ENCODE measurements around the gene NOPCHAP1. TPM values are rescaled to one million over a fixed set of nuclear protein-coding genes. Genes with fewer than 3 reads are reported as not detected.
"Not testable (repeated sequence)": the region's sequence is repeated elsewhere in the genome, so short reads cannot be mapped to it uniquely, and the experiment has no call there.

Gene NOPCHAP1
- total RNA-seq, 4 donors from 2014 or later = 3.3 to 6.9 (median 4.5) TPM

- H3K27ac ChIP-seq = no peak overlapping the region
- TF ChIP-seq EP300 (IDR thresholded peaks at IDR 0.05) (no peak), CTCF (IDR thresholded peaks at IDR 0.05) (no peak), POLR2A (IDR thresholded peaks at IDR 0.05) (no peak), POLR2AphosphoS5 (IDR thresholded peaks at IDR 0.05) (no peak)
Observed at GRCh38 chr12:104974626-104975290, 11.4 kb upstream of the NOPCHAP1 start.

GRCh38 chr12:104975587-104976343 is 10.4 kb upstream of the NOPCHAP1 start:
- TF ChIP-seq CTCF (IDR thresholded peaks at IDR 0.05) (no peak), EP300 (IDR thresholded peaks at IDR 0.05) (no peak), POLR2AphosphoS5 (IDR thresholded peaks at IDR 0.05) (no peak), POLR2A (IDR thresholded peaks at IDR 0.05) (no peak)
- 80% methylated on average over 1 of the region's 4 CpGs; no CpG with 5 or more reads in 1 of the 2 donors for WGBS, 2 donors (ENCODE audit: low coverage in 1 of 2)

More at GRCh38 chr12:104974626-104975290, 11.4 kb upstream of the NOPCHAP1 start:
- Histone ChIP-seq H3K9me3 (no peaks in the 10 kb centered on the region), H3K27me3 (no peaks in the 10 kb centered on the region), H3K4me3 (no peak overlapping the region), H3K36me3 (no peaks in the 10 kb centered on the region), H3K4me1 (no peaks in the 10 kb centered on the region)
- ATAC-seq = peak; percentile 41
- 61% methylated on average over 2 to 5 of the region's 7 CpGs for WGBS, 2 donors (ENCODE audit: low coverage in 1 of 2)

GRCh38 chr12:104976703-104977102 is 9.4 kb upstream of the NOPCHAP1 start:
- WGBS, 2 donors (ENCODE audit: low coverage in 1 of 2) = 83% methylated on average over 1 of the region's 8 CpGs; no CpG with 5 or more reads in 1 of the 2 donors
- H3K9me3 ChIP-seq = no peaks in the 10 kb centered on the region
- no peak overlapping the region for H3K4me3 ChIP-seq
- ATAC-seq = no peak
- no peaks in the 10 kb centered on the region for H3K27me3 ChIP-seq
- no peaks in the 10 kb centered on the region for H3K36me3 ChIP-seq
- no peaks in the 10 kb centered on the region for H3K4me1 ChIP-seq
- H3K27ac ChIP-seq = no peak overlapping the region
- TF ChIP-seq CTCF (IDR thresholded peaks at IDR 0.05) (no peak), POLR2AphosphoS5 (IDR thresholded peaks at IDR 0.05) (no peak), POLR2A (IDR thresholded peaks at IDR 0.05) (no peak), EP300 (IDR thresholded peaks at IDR 0.05) (no peak)

More at GRCh38 chr12:104975587-104976343, 10.4 kb upstream of the NOPCHAP1 start:
- no peaks in the 10 kb centered on the region for H3K36me3 ChIP-seq
- H3K27ac ChIP-seq = no peak overlapping the region
- H3K4me1 ChIP-seq = no peaks in the 10 kb centered on the region
- H3K4me3 ChIP-seq = no peak overlapping the region
- ATAC-seq = no peak
- H3K9me3 ChIP-seq = no peaks in the 10 kb centered on the region
- no peaks in the 10 kb centered on the region for H3K27me3 ChIP-seq

GRCh38 chr12:104977688-104978087 is 8.4 kb upstream of the NOPCHAP1 start:
- not testable (repeated sequence) for H3K27ac ChIP-seq, ATAC-seq, H3K4me1 ChIP-seq, H3K27me3 ChIP-seq, H3K36me3 ChIP-seq, H3K9me3 ChIP-seq, H3K4me3 ChIP-seq
- no CpG with 5 or more reads among the region's 15 CpGs for WGBS, 2 donors (ENCODE audit: low coverage in 1 of 2)

GRCh38 chr12:104985206-104985605 is 910 bp upstream of the NOPCHAP1 start:
- no peak overlapping the region for H3K4me3 ChIP-seq
- TF ChIP-seq POLR2AphosphoS5 (IDR thresholded peaks at IDR 0.05) (no peak), POLR2A (IDR thresholded peaks at IDR 0.05) (no peak), CTCF (IDR thresholded peaks at IDR 0.05) (no peak), EP300 (IDR thresholded peaks at IDR 0.05) (no peak)
- no peaks in the 10 kb centered on the region for H3K27me3 ChIP-seq
- 86 to 92% methylated on average over 4 of the region's 4 CpGs for WGBS, 2 donors (ENCODE audit: low coverage in 1 of 2)
- H3K27ac ChIP-seq = no peak overlapping the region
- H3K36me3 ChIP-seq = peaks cover 0 to 17% of the 10 kb centered on the region in 2 donors
- no peaks in the 10 kb centered on the region for H3K9me3 ChIP-seq
- no peak for ATAC-seq
- H3K4me1 ChIP-seq = peaks cover 5 to 23% (median 8%) of the 10 kb centered on the region in 3 donors
